ENCODE data around the gene TNS3.
"Not testable (repeated sequence)": the region's sequence is repeated elsewhere in the genome, so short reads cannot be mapped to it uniquely, and the experiment has no call there.

Gene TNS3

DNA sequence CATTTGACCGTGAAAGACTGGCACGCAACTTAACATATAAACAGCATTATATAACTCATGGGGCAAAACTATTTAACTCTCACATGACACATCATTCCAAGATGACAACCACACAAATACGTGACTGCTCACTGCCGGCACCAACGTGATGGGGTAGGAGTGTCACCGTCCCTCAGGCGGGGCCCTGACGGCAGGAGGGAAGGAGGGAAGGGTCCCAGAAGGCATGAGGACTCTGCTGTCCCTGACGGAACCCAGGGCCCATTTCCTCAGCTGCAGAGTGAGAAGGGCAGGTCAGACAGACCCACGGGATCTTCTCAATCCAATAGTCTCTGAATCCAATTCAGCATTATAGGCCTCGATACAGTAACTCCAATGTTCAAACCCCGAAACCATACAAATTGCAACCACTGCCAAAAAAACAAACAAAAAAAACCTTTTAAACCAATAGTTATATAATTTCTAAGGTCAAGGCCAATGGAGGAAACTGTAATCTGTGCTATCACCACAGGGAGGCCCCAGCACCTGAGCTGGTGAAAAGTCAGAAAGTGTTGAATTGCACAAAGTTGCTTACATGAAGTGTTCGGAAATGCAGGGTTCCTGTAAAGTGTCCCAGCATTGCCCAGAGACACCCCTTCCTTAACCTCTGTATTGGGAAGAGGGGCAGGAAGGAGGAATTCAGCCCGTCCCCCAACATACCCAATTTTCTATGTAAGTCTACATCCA is 137.4 kb downstream of the TNS3 start:
- no peak for DNase-seq

GRCh38 chr7:47443049-47443448 is 138.9 kb downstream of the TNS3 start:
- DNase-seq: no peak

DNA sequence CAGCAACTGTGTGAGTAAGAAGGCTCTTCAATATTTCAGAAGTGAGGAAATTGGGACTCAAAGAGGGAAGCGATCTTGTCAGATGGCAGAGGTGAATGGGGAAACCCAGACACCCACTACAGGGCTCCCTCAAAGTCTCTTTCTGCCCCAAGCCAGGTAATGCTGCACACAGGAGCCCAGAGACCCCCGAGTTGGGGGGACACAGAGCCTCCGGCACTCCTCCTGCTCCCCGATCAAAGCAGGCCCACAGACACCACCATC is 139.4 kb downstream of the TNS3 start:
- no peak for DNase-seq

GRCh38 chr7:47441796-47442604 is 139.9 kb downstream of the TNS3 start:
- no peak for DNase-seq

GRCh38 chr7:47441048-47441447 is 140.9 kb downstream of the TNS3 start:
- not testable (repeated sequence) for DNase-seq

GRCh38 chr7:47440320-47440719 is 141.6 kb downstream of the TNS3 start:
- no peak for DNase-seq

DNA sequence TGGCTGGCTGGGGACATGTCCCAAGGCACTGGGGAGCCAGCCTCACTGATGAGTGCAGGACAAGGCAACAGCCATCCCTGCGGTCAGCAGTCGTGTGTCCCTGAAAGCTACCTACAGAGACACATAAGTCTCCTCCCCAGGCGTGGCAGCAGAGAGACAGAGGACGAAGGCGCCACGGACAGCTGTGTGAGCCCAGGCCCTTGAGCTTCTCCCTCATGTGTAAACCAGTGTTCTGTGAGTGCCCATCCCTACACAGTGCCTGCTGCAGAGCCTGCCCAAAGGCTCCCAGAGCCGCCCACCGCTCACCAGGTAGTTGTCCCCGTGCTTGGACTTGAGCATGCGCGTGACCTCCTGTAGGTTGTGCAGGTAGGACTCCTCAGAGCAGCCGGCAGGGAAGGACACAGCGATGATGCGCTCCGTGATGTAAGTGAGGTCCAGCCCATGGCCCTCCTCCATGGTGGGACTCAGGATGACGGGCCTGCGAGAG is 142.7 kb downstream of the TNS3 start:
- DNase-seq: no peak

DNA sequence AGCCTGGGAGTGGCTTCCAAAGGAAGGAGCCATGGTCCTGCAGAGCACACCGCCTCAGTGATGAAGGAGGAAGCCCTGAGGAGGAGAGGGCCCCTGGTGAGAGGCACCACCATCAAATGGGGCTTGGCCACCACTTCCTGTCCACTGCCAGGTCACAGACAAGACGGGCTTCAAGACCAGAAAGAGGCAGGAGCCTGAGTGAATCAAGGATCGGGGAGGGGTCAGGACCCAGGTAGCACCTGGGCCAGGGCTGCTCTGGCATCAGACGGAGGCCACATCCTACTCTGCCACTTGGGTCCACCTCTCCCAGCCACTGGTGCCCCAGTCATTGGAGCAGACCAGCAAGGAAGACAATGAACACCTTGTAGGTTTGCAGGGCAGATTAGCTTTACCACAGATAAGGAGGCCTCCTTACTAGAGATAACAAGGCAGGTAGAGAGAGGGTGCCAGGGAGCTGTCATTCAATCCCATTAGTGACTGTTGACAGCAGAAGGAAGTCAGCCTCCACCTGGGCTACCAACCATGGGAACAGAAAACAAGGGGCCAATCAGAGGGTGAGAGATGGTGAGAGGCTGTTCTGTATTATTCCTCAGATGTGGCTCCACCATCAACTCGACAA is 143.4 kb downstream of the TNS3 start:
- no peak for DNase-seq

GRCh38 chr7:47435889-47436312 is 146.0 kb downstream of the TNS3 start:
- DNase-seq: no peak

- DNase-seq: no peak
Measured at GRCh38 chr7:47433564-47433895, 148.4 kb downstream of the TNS3 start.

DNA sequence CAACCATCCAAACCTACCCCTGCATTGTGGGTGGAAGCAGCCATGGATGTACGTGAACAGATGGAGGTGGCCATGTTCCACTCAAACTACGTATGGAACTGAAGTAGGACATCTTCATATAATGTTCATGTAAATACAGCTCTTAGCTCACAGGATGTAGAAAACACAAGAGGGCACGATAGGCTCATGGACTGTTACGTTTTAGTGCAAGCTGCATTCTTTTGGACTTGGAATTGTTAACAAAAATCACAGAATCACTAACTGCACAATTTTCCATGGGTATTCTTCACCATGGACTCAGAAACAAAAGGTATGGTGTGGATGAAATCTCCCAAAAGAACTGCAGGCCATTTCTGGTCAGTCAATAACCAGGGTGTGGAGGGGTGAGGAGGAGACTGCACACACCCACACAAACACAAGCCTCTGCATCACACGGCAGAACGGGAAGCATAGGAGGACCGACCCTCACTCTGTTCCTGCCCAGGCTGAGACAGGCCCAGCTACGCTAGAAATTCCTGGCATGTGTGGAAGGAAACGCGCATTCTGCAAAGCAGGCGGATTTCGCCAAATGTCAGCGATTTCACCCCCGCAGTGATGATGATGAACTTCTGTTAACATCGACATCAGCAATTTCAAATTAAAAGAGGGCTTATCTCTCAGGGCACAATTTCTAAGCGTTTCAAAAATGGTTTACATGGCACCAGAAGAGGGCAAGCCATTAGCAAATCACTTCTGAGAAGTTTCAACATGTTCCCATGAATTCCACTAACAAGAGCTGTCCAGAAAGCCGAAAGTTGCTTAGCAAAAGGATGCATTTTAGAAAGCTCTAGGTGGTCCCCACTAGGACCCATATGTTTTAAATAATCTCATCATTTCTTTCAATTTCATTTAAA is 149.0 kb downstream of the TNS3 start:
- no peak for DNase-seq

- no peak for DNase-seq
Measured at GRCh38 chr7:47430422-47430821, 151.5 kb downstream of the TNS3 start.

DNA sequence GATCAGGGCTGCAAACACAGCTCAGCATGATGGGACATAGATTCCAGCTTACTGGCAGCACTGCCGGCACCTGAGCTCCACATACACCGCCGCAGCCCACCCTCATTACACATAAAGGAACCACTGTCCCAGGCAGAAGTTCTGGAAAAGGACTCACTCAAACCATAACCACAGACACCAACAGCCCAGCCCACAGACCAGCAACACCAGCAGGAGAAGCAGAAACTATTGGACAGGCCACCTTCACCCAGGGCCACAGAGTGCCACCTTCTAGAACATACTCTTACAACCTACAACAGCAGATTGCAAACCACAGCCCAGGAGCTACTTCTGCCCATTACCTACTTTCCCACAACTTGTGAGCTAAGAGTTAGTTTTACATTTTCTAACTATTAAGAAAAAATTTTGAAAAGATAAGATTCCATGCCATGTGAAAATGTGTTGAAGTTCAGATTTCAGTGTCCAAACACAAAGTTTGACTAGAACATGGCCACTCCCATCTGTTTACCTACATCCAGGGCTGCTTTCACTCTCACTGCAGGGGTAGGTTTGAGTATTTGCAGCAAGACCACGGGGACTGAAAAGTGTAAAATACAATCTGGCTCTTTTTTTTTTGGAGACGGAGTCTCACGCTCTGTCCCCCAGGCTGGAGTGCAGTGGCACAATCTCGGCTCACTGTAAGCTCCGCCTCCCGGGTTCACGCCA is 153.0 kb downstream of the TNS3 start:
- no peak for DNase-seq

DNA sequence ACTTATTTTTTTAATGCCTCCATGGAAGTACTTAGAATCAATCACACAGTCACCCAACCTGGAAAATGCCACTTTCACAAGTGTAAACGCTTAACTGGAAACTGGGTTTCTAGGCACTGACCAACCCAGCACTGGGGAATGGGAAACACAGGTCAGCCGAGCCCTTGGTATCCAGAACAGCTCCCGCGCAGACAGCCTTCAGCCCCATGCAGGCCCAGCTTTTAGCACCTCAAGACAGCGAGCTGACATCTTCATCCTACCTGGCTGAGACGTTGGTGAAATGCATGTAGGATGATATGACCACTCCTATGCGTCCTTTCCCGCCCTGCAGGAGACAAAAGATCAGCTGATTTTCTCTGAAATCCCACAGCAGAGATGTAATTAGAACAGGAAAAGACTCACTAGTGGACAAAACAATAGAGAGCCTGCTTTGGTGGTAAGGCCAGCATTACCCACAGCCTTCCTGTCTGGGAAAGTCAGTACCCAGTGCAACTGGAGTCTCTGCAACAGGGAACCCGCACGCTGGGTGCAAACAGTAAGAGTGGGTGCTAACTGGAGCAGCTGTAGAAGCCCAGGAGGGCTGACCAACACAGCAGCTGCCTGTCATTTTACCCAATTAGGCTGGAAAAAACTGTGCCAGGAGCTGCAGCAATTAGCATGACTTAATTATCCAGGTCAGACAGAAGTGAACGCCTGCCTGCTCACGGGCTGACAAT is 153.7 kb downstream of the TNS3 start:
- no peak for DNase-seq

DNA sequence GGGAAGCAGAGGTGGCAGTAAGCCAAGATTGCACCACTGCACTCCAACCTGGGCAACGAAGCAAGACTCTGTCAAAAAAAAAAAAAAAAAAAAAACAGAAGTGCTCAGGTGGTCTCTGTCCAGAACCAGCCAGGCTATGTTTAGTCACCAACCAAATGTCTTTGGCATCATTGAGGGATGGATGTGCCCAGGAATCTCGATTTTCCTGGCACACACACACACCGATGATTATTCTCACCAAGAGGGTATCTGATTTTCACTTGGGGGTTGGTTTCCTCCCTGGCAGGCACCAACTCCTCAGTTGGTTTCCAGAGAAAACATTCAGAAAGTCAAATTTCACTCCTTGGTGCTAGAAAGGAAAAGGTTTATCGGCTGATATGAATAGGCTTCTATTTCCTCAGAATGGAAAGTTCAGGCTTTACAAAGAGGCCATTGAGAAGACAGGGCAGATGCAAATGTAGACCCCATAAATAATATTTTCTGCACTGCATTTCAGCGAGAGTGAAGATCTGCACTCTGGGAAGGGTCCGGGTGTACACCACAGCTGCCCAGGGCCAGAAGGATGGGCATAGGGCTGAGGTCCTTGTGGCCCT is 154.8 kb downstream of the TNS3 start:
- no peak for DNase-seq

DNA sequence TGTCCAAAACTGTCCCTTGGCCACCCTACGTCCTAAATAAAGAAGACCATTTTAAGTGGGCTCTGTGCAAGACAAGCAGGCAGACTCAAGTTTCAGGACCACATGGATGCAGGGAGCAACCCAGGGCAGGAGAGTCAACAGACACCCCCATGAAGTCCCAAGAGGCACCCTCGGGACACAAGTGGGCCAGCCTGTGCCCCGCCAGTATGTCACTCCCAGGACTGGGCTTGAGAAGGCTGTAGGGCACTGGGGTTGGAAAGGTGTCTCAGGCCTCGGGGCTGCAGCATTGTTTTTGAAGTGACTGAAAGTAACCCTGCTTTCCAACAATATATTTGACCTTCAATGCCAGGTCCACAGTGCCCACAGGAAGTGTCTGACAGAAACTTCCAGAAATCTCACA is 157.4 kb downstream of the TNS3 start:
- no peak for DNase-seq

GRCh38 chr7:47423196-47423595 is 158.7 kb downstream of the TNS3 start:
- DNase-seq: no peak

DNA sequence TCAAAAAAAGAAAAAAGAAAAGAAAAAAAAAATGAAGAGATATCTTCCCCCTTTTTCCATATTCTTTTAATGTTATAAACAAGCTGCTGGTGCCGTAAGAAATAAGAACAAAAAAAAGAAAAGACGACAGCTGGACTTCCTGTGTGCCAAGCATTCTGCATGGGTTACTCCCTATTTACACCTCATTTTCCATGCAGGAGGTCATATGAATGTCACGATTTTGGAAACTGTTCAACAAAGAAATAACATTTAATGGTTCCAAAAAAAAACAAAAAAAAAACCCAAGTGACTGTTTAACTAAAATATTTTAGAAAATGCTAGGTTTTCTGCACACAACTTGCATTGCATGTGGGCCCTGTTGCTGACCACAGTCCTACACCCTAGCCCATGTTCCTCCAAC is 159.3 kb downstream of the TNS3 start:
- no peak for DNase-seq

DNA sequence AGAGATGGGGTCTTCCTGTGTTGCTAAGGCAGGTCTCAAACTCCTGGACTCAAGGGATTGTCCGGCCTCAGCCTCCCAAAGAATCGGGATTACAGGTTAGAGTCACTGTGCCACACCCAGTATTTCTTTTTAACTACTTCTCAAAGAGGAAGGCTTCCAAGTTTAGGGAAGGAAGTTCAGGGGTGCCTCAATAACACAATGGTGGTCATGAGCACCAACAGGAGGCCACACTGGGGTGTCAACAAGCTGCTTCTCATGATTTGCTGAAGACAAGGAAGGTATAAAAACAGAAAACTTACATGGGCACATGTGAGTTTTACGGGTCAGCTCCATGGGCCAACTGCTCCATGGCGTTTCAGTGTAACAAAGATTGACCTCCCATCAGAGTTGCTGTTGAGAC is 160.5 kb downstream of the TNS3 start:
- no peak for DNase-seq

- no peak for DNase-seq
Measured at GRCh38 chr7:47420122-47420780, 161.7 kb downstream of the TNS3 start.

GRCh38 chr7:47419471-47419870 is 162.4 kb downstream of the TNS3 start:
- DNase-seq: no peak
